HL-60 (cell line): Measurements from ENCODE around the gene LAMB3.

ENCODE experiments used
- GABPA ChIP-seq: IDR thresholded peaks from 2 replicates; pipeline ENCODE4 v1.6.1; 2012; ENCODE audit warnings: low read depth
- POLR2AphosphoS5 ChIP-seq: IDR thresholded peaks from 2 replicates; pipeline ENCODE4 v1.6.1; 2012; ENCODE audit warnings: low read depth
- SPI1 ChIP-seq: IDR thresholded peaks from 2 replicates; pipeline ENCODE4 v1.6.1; 2012; ENCODE audit warnings: low read depth, mild to moderate bottlenecking, borderline replicate concordance
- TF ChIP-seq, protein P1 (sequence below): IDR thresholded peaks from one replicate; pipeline ENCODE4 v1.5.1; 2011; ENCODE audit warnings: low read length, control low read depth, inconsistent platforms; ENCODE audit not compliant: insufficient read depth
- TF ChIP-seq, protein P2 (sequence below): IDR thresholded peaks from 2 replicates; pipeline ENCODE4 v1.6.1; 2012; ENCODE audit warnings: low read depth; ENCODE audit not compliant: insufficient replicate concordance

DNA sequence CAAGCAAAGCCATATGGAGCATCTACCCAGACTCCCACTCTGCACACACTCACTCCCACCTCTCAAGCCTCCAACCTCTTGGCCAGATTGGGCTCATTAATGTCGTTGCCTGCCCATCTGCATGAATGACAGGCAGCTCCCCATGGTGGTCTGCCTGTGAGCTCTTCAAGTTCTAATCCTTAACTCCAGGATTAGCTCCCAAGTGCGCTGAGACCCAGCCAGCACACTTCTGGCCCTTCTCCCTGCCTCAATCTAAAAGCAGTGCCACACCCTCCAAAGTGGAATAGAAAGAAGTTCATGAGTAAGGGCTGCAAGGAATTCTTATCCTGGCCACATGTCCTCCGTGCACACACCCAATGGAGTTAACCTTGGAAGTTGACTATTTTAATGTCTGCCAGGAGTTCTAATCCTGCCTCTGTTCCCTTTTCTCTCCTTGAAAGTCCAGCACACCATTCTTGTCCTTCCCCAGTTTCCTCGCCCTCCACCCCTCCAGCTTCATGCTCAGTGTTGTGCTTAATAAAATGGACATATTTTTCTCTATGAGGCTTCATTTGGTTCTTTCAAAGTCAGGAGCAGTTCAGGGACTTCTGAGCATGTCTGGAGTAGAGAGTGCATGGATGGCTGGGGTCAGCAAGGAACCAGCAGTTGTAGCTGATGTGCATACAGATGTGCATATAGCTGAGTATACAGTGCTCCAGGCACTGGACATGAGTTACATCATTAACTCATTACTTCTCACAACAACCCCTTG is 38.6 kb downstream of the LAMB3 start:
- TF ChIP-seq, protein P1, sequence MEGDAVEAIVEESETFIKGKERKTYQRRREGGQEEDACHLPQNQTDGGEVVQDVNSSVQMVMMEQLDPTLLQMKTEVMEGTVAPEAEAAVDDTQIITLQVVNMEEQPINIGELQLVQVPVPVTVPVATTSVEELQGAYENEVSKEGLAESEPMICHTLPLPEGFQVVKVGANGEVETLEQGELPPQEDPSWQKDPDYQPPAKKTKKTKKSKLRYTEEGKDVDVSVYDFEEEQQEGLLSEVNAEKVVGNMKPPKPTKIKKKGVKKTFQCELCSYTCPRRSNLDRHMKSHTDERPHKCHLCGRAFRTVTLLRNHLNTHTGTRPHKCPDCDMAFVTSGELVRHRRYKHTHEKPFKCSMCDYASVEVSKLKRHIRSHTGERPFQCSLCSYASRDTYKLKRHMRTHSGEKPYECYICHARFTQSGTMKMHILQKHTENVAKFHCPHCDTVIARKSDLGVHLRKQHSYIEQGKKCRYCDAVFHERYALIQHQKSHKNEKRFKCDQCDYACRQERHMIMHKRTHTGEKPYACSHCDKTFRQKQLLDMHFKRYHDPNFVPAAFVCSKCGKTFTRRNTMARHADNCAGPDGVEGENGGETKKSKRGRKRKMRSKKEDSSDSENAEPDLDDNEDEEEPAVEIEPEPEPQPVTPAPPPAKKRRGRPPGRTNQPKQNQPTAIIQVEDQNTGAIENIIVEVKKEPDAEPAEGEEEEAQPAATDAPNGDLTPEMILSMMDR, result no peak
- TF ChIP-seq SPI1 (no peak), POLR2AphosphoS5 (no peak), GABPA (no peak)
- TF ChIP-seq, protein P2, sequence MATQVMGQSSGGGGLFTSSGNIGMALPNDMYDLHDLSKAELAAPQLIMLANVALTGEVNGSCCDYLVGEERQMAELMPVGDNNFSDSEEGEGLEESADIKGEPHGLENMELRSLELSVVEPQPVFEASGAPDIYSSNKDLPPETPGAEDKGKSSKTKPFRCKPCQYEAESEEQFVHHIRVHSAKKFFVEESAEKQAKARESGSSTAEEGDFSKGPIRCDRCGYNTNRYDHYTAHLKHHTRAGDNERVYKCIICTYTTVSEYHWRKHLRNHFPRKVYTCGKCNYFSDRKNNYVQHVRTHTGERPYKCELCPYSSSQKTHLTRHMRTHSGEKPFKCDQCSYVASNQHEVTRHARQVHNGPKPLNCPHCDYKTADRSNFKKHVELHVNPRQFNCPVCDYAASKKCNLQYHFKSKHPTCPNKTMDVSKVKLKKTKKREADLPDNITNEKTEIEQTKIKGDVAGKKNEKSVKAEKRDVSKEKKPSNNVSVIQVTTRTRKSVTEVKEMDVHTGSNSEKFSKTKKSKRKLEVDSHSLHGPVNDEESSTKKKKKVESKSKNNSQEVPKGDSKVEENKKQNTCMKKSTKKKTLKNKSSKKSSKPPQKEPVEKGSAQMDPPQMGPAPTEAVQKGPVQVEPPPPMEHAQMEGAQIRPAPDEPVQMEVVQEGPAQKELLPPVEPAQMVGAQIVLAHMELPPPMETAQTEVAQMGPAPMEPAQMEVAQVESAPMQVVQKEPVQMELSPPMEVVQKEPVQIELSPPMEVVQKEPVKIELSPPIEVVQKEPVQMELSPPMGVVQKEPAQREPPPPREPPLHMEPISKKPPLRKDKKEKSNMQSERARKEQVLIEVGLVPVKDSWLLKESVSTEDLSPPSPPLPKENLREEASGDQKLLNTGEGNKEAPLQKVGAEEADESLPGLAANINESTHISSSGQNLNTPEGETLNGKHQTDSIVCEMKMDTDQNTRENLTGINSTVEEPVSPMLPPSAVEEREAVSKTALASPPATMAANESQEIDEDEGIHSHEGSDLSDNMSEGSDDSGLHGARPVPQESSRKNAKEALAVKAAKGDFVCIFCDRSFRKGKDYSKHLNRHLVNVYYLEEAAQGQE, result no peak
